Stomach (tissue), 9 donors: ENCODE results near the gene SLC6A12. TPM values are rescaled to one million over a fixed set of nuclear protein-coding genes. Genes with fewer than 3 reads are reported as not detected.

Experiments used
- DNase-seq, 2 donors: peaks; one replicate each; pipeline versions ENCODE4 v3.0.0 to v3.0.0-alpha.2; 2013 to 2019
- H3K27ac ChIP-seq, 5 donors: fragments of 200-600 bp in 4 of 5; sonication (generic) in 4 of 5; one replicate each; pipeline ENCODE4 v1.5.1; 2013 to 2019; ENCODE audit warnings: mild to moderate bottlenecking in 1 of 5, moderate library complexity in 1 of 5
- H3K27me3 ChIP-seq, 3 donors: fragments of 200-600 bp; sonication (generic); one replicate each; pipeline ENCODE4 v1.5.1; 2017 to 2019; ENCODE audit warnings: mixed run types in 1 of 3
- H3K36me3 ChIP-seq, 4 donors: fragments of 200-600 bp; sonication (generic); 1 replicate in 3 of 4; 2 replicates in 1 of 4; pipeline ENCODE4 v1.5.1; 2016 to 2019
- H3K4me1 ChIP-seq, 4 donors: fragments of 200-600 bp; sonication (generic); one replicate each; pipeline ENCODE4 v1.5.1; 2016 to 2019
- H3K4me3 ChIP-seq, 4 donors: fragments of 200-600 bp; sonication (generic) in 3 of 4; one replicate each; pipeline ENCODE4 v1.5.1; 2016 to 2019; ENCODE audit warnings: mild to moderate bottlenecking in 1 of 4
- H3K9me3 ChIP-seq, 4 donors: fragments of 200-600 bp; sonication (generic); one replicate each; pipeline ENCODE4 v1.5.1; 2016 to 2019
- EP300 ChIP-seq: sonication (generic); formaldehyde crosslinking; IDR thresholded peaks from one replicate; pipeline ENCODE4 v1.6.1; 2017; ENCODE audit warnings: antibody characterized with exemption
- POLR2A ChIP-seq, 4 donors: fragments of 450-650 bp; IDR thresholded peaks; one replicate each; pipeline ENCODE4 v1.6.1; 2016; ENCODE audit warnings: antibody characterized with exemption in 4 of 4, control low read depth in 2 of 4, mild to moderate bottlenecking in 1 of 4, moderate library complexity in 1 of 4
- POLR2AphosphoS5 ChIP-seq, 3 donors: sonication (generic); formaldehyde crosslinking; IDR thresholded peaks; one replicate each; pipeline ENCODE4 v1.6.1; 2016; ENCODE audit warnings: antibody characterized with exemption in 3 of 3
- WGBS, 5 donors: extraction: QIAGEN DNeasy Blood & Tissue Kit in 3 of 5; methylation state at CpG; one replicate each; pipeline versions ENCODE4 v1.1.5 to v1.1.7; 2013 to 2018; 5-methylcytosine and 5-hydroxymethylcytosine counted together
- intact Hi-C: fragments of 100-400 bp; cut with DNase I; formaldehyde crosslinking; loops from one replicate; pipeline ENCODE4 v1.15.1; 2023; ENCODE audit warnings: low total_unique reads
- polyA plus RNA-seq, 3 donors: library from polyadenylated mRNA; stranded (reverse); fragments of 200-250 nt; gene quantifications; one replicate each; pipeline ENCODE4 v1.2.3, GENCODE V29; 2013
- total RNA-seq, 5 donors: library from RNA; depleted of rRNA; stranded (reverse); fragments of >200 nt; gene quantifications; one replicate each; pipeline versions ENCODE4 v1.1.0 to v1.2.3, GENCODE V29; 2014 to 2016
- TF ChIP-seq, protein P1 (sequence below), 7 experiments: fragments of 450-650 bp in 4 of 7; fragments of 200-600 bp in 3 of 7; sonication (generic) in 3 of 7; IDR thresholded peaks; one replicate each; pipeline ENCODE4 v1.5.1; 2016 to 2019; ENCODE audit warnings: antibody characterized with exemption in 7 of 7, control low read depth in 2 of 7, mild to moderate bottlenecking in 1 of 7
- donor health status: healthy with polysubstance abuse.
- donor health status: Bipolar disorder and iron deficiency.
- donor health status: healthy.

Gene SLC6A12
- total and polyA plus RNA-seq, 8 donors: 0.05 to 1.7 (median 0.19) TPM; not detected in 5

DNA sequence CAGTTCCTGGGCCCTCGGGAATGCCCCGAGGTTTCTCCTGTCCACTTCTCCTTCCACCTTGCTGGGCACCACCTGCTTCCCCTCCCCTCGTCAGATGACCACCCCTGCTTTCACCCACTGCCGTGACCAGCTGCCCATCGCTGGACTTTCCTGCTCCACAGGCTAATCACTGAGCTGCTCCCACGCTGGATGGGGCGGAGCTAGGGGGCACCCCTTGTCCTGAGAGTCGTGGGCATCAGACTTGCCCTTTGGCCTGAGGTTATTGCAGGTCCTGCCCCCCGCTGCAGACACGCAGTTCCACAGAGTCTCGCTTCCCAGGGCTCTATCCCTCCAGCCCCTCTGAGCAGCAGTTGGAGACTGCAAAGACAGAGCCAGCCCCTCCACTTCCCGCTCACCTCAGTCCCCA is 427 bp downstream of the SLC6A12 start:
- Histone ChIP-seq H3K4me3 (peak overlapping the region in 1 of 4 donors; percentile 13), H3K36me3 (no peaks in the 10 kb centered on the region)
- WGBS, 5 donors: 34 to 42% (median 39%) methylated on average over 12 of the region's 12 CpGs

DNA sequence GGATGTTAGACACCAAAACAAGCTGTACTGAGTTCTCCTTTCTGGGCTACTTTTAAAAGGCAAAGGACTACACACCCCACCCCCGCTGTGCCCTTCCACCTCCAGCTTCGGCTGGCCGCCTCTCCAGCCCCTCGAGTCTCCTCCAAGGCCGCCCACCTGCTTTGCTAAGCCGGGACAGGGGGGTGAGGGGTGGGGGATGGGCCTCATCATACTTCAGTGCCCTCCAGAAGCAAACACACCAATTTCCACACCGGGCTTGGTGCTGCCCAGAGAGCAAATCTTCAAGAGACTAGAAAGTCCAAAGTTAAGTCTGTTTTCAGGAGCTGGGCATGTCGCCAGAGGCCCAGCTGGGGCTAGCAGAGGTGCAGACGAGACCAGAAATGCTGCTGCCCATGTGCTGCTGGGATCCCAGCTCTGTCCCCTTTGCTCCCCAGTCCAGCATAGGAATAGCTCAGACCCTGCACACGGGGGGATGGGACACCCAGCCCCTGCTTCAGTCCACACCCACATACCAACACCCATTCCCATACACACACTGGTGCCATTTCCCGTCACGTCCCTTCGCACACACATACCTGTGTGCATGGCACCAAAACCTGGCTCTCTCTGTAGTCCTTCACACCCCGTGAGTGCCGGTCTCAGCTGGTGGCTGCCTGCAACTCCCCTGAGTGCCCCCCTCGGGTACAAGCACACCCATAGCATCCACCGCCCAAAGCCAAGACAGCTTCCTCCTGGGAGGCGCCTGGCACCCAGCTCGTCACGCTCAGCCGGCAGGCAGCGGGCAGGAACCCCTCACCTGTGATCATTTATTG is 1.0 kb downstream of the SLC6A12 start:
- Histone ChIP-seq H3K4me3 (peak overlapping the region in 2 of 4 donors; percentile 13 to 15), H3K36me3 (no peaks in the 10 kb centered on the region), H3K4me1 (peaks cover 0 to 28% (median 17%) of the 10 kb centered on the region in 4 donors), H3K27me3 (peaks cover 0 to 73% (median 14%) of the 10 kb centered on the region in 3 donors), H3K9me3 (no peaks in the 10 kb centered on the region), H3K27ac (no peak overlapping the region)
- intact Hi-C loops: no loop called here
- peak; percentile 46 to 69 for DNase-seq
- no peak for TF ChIP-seq POLR2A (IDR thresholded peaks at IDR 0.05)
- no peak for TF ChIP-seq EP300
- no peak for TF ChIP-seq POLR2AphosphoS5 (IDR thresholded peaks at IDR 0.05)
- TF ChIP-seq, protein P1, sequence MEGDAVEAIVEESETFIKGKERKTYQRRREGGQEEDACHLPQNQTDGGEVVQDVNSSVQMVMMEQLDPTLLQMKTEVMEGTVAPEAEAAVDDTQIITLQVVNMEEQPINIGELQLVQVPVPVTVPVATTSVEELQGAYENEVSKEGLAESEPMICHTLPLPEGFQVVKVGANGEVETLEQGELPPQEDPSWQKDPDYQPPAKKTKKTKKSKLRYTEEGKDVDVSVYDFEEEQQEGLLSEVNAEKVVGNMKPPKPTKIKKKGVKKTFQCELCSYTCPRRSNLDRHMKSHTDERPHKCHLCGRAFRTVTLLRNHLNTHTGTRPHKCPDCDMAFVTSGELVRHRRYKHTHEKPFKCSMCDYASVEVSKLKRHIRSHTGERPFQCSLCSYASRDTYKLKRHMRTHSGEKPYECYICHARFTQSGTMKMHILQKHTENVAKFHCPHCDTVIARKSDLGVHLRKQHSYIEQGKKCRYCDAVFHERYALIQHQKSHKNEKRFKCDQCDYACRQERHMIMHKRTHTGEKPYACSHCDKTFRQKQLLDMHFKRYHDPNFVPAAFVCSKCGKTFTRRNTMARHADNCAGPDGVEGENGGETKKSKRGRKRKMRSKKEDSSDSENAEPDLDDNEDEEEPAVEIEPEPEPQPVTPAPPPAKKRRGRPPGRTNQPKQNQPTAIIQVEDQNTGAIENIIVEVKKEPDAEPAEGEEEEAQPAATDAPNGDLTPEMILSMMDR (IDR thresholded peaks at IDR 0.05): no peak
- whole genome bisulfite sequencing, 5 donors: 21 to 37% (median 29%) methylated on average over 21 to 22 of the region's 22 CpGs

More for the DNA sequence above, 427 bp downstream of the SLC6A12 start:
- no peak for DNase-seq
- H3K4me1 ChIP-seq: peaks cover 0 to 28% (median 17%) of the 10 kb centered on the region in 4 donors
- H3K27me3 ChIP-seq: peaks cover 0 to 73% (median 14%) of the 10 kb centered on the region in 3 donors
- H3K27ac ChIP-seq: no peak overlapping the region
- TF ChIP-seq POLR2AphosphoS5 (IDR thresholded peaks at IDR 0.05) (no peak), POLR2A (IDR thresholded peaks at IDR 0.05) (no peak), EP300 (no peak)
- TF ChIP-seq, protein P1 (IDR thresholded peaks at IDR 0.05): no peak
- H3K9me3 ChIP-seq: no peaks in the 10 kb centered on the region
- intact Hi-C loops: no loop called here

DNA sequence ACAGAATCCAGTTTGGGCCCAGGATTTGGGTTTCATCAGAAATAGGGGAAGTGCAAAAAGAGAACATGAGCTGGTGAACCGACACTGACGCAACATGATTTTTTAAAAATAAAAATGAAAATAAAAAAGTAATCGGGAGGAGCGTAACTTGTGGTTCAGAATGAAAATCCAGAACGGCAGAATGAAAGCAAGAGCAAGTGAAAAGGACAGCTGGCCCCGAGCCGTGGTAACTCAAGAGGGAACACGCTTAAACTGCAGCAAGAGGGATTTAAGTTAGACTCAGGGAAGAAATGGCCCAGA is 1.6 kb downstream of the SLC6A12 start:
- H3K4me3 ChIP-seq: peak overlapping the region in 1 of 4 donors; percentile 15
- H3K4me1 ChIP-seq: peaks cover 0 to 28% (median 17%) of the 10 kb centered on the region in 4 donors
- H3K9me3 ChIP-seq: no peaks in the 10 kb centered on the region
- intact Hi-C loops: no loop called here
- peak overlapping the region in 1 of 5 donors; percentile 24 for H3K27ac ChIP-seq
- H3K27me3 ChIP-seq: peaks cover 0 to 76% (median 14%) of the 10 kb centered on the region in 3 donors
- TF ChIP-seq POLR2A (IDR thresholded peaks at IDR 0.05): no peak
- TF ChIP-seq, protein P1 (IDR thresholded peaks at IDR 0.05): no peak
- no peak for TF ChIP-seq EP300
- TF ChIP-seq POLR2AphosphoS5 (IDR thresholded peaks at IDR 0.05): no peak
- DNase-seq: no peak
- WGBS, 5 donors: 68 to 81% (median 73%) methylated on average over 8 of the region's 8 CpGs
- H3K36me3 ChIP-seq: no peaks in the 10 kb centered on the region

DNA sequence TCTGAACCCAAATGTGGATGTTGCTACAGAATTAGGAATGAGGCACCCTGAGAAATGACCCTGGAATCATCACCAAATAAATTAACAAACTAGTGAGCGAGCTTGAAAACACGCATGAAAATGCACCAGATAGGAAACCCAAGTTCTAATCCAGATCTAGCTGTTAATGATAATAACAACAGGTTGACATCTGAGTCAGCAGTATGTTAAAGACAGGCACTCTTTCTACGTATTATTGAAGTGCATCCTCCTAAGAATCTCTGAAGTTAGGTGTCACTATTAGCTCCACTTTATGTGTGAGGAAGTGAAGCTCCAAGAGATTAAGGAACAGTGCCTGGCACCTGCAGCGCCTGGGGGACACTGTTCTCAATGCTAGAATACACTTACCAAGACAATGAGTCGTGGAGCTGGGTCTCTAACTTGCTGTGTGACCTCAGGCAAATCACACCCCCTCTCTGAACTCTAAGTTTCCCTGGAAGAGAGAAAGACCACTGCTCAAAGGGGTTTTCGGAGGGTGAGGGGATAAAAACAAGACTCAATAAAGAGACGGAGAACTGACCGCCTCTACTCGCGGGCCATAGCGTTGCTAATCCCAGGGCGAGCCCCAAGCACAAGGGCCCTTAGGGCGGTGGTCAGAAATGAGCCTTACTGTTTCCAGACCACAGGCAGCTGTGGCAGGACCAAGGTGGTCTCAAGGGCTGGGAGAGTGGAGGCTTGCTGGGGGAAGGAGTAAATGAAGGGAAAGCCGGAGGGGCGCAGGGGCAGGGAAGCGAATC is 2.1 kb downstream of the SLC6A12 start:
- TF ChIP-seq EP300 (no peak), POLR2AphosphoS5 (IDR thresholded peaks at IDR 0.05) (no peak), POLR2A (IDR thresholded peaks at IDR 0.05) (no peak)
- TF ChIP-seq, protein P1 (IDR thresholded peaks at IDR 0.05): no peak
- H3K27me3 ChIP-seq: peaks cover 0 to 80% (median 14%) of the 10 kb centered on the region in 3 donors
- no peaks in the 10 kb centered on the region for H3K36me3 ChIP-seq
- H3K4me1 ChIP-seq: peaks cover 0 to 28% (median 17%) of the 10 kb centered on the region in 4 donors
- 89 to 96% (median 89%) methylated on average over 16 of the region's 16 CpGs for WGBS, 5 donors
- H3K9me3 ChIP-seq: no peaks in the 10 kb centered on the region
- no peak overlapping the region for H3K4me3 ChIP-seq
- intact Hi-C loops: no loop called here
- no peak for DNase-seq
- H3K27ac ChIP-seq: peak overlapping the region in 1 of 5 donors; percentile 24
